NCI-H1436 treated with DMSO at 0.1 percent for 48 hours (cell line): ENCODE data around the gene NRF1.

Source experiments
- DNase-seq: peaks from one replicate; lab custom pipeline; 2025; lab: John Stamatoyannopoulos, UW

Gene NRF1

DNA sequence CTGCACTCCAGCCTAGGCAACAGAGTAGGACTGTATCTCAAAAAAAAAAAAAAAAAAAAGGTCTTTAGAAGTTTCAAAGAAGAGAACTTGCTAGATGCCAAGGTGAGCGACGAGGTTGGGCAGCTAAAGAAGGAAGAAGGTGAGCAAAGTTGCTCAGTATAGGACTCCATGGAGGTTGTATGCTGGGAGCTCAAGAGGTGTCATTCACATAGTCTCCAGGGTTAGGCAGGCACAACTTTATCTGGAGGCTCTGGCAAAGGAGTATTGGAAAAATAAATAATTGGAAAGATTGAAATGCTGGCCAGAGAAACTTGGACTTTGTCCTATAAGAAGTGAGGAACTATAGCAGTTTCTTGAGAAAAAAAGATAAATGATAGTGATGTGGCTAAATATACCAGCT lies 74.5 kb downstream of the NRF1 start:
- no peak for DNase-seq

DNA sequence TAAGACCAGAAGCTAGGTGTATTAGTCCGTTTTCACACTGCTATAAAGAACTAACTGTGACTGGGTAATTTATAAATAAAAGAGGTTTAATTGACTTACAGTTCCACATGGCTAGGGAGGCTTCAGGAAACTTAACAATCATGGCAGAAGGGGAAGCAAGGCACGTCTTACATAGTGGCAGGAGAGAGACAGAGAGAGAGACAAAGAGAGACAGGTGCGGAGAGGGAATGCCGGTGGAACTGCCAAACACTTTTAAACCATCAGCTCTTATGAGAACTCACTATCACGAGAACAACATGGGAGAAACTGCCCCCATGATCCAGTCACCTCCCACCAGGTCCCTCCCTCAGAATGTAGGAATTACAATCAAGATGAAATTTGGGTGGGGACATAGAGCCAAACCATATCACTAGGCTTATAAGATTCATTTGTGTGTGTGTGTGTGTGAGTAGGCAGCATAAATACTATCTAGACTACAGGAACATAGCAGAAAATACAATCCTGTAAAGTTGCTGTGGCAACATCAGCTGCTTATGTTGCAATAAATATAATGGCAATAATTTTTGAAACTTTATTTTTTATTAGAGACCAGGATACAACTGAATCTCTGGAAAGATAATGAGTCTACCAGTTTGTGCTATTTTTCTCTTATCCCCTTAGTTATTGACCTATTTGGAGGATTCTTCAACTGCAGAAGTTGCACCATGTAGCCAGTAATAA lies 77.1 kb downstream of the NRF1 start:
- no peak for DNase-seq

DNA sequence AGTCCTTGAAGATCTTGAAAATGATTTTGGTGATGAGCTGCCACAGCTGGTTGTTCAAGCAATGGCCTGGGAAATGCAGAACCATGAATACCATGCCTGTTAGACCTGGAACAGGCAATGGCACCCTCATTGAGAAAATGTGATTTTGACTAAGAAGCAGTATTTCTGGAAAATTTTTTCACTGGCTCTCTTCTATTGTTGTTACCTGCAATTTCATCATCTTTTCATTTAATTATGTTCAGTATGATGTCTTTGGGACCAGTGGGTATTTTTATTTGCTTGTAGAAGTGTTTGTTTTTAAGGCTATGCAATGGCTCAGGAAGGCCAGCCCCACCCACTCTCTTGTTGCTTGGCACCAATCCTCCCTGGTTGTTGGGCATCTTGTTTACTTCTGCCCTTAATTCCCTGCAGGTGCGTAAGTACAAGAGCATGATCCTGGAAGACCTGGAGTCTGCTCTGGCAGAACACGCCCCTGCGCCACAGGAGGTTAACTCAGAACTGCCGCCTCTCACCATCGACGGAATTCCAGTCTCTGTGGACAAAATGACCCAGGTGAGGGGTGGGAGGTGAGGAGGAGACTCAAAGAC lies 78.6 kb downstream of the NRF1 start:
- no peak for DNase-seq

DNA sequence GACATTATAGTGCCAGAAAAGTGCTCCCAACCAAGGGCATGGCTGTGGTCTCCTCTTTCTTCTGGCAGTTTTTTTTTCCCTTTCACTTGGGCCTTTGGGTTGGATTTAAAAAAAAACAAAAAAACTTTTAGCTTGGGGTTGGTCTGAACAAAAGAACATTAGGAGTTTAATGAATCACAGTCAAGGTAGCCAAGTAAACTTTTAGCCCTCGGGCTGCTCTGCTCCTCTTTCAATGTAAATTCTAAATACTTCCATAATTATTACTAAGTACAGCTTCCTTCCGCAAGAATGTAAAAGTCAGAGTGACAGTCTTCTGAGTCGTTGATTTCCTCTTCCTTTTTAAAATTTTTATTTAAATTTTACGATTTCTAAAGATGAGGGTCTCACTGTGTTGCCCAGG lies 79.2 kb downstream of the NRF1 start:
- DNase-seq: no peak

DNA sequence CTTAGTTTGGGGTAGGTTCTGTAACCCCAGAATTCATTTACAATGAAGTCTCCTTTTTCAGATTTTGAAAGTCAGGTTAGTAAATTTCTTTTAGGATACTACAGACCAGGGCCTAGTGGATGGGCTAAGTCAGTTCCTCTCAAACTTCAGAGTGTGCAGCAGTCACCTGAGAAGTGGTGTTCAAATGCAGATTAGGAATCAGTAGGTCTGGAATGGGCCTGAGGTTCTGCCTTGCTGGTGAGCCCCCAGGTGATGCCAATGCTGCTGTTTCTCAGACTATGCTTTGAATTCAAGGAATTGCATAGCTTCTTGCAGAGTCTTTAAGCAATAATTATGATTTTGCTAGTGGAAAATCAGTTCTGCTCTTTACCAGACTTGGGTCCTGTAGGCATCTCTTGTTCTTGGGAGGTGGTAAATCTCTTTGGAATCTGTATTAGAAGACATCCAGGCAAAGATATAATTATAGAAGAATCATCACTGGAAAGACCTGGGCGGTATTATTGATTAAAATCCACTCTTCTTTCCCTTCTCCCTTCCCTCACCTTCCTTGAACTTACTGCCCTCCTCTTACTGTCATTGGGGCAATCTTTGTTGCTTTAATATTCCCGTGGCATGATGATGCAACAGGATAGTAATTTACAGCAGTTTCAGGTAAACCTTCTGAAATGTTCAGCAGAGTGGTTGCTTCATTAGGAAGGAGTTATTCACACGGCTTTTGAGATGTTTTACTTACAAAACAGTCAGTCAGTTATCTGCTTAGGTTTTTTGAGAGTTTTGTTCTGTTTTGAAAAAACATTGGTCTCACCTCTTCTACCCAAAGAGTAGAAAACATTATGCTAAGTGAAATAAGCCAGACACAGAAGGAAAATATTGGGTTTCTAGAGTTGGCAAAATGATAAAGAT lies 87.2 kb downstream of the NRF1 start:
- no peak for DNase-seq

DNA sequence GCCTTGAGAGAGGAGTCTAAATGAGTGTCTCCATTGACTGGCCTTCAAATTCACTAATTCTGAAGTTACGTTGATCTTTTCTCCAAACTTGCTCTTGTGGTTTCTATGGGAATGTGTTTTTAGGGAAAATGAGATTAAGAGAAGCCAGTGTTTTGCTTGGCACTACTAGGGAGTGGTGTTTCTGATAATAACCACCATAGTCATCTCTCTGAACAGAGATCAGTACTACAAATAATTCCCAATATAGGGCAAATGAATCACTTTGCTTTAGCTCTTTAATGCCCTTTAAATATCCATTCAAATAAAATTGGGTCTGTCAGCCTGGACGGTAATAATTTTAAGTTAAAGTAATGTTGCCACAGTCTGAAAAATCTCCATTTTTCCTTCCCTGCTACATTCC lies 90.8 kb downstream of the NRF1 start:
- no peak for DNase-seq

DNA sequence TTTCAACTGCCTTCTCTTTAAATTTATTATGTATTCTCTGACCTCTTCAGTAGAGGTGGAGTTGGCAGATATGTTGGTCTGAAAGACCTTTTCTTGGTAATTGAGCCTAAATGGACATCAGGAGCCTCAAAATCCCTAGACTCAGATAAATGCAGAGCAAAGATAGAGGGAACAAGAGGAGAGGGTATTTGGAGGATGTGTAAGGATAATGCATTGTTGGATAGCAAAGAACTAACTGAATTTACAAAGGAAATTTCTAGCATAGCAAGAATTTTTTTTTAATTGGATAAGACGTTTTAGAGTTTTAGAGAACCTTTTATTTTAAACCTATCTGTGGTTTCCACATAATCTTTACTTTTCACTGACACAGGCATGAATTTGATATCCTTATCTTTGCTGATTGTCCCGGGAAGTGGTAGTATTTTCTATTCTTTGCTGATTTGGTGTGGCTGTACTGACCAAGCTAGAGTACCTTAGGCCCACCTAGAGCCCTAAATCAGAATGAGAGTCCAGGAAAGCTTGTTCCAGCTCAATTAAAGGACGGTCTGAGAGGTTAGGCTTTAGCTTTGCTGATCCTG lies 91.3 kb downstream of the NRF1 start:
- DNase-seq: no peak

DNA sequence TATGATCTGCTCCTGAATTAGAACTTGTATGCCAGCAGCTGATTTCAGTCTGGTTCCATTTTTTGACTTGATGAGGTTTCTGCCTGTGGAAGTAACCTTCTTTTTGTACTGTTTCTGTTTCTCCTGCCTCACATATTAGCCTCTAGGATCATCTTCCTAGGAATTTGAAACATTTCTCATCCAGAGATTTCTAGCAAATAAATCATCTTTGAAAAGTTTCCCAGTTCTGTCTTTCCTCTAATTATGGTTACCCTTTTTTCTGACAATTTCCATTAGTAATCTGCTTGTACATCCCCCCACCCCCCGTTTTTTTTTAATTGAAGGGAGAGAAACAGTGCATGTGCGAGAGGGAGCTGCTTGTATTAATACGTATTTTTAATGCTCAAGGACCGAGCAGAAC lies 92.2 kb downstream of the NRF1 start:
- no peak for DNase-seq

DNA sequence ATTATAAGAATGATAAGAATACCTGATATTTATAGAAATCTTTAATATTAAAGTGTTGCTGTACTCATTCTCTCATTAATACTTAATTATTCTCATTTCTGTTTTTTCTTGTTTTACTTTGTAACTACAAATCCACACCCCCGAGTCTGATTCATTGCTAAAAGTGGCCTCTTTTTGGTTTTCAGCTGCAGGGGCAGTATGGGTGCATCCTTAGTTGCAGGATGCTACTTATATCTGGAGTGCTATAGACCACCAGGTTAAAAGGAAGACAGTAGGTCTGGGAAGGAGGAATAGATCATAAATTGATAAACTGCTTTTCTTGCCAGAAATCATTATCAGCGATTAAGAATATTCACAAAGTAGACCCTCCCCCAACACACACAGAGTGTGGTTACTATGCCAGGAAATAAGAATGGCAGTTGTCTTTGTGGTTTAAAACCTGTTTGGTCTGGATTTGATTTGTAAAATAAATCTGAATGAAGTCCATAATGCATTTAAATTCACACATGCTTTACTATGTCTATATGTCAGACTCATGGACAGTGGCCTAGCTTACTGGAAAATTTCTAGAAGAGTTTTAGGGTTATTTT lies 96.5 kb downstream of the NRF1 start:
- no peak for DNase-seq

DNA sequence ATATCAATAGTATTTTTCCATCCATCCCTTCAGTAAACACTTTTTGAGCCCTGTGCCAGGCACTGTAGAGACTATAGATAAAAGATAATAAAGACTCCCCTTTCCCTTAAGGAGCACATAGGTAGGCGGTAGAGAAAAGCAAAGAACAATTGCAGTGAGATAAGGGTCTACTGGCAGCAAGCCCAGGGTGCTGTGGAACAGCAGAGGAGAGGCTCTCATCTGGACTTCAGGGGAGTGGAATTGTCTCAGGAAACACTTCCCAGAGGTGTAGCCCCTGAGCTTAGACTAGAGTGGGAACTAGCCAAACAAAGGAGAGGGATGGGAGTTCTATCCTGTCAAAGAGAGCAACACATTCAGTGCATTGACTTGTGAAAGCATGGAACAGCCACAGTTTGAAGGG lies 102.0 kb downstream of the NRF1 start:
- DNase-seq: no peak

DNA sequence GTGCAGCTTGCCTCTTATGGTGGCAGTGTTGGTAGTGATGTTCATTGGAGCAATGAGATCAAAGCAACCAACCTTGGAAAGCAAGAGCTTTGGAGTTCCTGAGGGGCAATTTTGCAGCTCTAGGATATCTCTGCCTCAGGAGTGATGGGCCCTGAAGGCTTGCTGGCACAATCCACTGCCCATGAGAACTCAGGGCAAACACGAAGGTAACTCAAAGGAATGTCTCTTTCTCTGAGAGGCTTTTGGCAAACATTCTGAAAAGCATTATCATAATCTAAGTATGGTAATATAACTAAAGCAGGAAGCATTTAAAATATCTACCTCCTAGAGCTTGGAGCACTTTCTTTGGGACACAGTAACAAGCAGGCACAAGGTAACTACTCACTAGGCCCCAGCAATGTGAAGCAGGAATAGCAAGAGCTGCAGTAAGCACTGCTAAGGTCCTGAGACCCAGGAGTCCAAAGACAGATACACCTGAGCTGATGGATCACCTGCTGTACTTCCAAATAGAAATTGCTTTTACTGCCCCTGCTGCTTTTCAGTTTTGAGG lies 103.1 kb downstream of the NRF1 start:
- no peak for DNase-seq

DNA sequence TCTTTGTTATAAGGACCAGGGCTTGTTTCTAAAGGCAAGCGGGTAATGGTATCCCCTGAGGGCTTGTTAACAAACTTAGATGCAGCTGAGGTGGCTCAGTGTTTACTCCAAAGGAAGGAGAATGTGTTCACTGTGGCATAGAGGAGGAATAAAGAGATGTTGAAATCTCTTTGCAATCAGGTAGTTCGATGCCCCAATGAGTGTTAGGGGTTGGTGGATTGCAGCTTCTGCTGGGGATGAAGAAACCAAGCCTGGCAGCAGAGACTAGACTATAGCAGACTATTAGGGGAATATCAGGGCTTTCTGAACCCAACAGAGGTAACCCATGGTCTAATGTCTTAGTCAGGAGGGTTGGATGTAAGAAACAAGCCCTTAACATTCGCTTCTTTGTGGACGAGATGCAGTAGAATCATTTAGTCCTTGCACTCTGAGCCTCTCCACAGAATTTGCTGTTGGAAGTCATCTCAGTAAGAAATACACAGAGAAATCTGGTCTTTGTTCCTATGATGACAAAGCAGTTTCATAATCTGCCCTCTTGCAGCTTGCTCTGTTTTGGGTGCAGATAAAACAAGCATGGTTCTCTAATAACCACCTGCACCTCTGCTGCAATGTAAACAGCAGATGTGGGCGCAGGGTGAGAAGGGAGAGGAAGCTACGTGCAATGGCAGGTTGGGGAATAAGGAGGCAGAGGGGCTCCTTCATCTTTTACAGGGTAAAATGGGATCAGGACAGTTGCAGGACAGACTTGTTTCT lies 108.6 kb downstream of the NRF1 start:
- DNase-seq: peak; percentile 8

DNA sequence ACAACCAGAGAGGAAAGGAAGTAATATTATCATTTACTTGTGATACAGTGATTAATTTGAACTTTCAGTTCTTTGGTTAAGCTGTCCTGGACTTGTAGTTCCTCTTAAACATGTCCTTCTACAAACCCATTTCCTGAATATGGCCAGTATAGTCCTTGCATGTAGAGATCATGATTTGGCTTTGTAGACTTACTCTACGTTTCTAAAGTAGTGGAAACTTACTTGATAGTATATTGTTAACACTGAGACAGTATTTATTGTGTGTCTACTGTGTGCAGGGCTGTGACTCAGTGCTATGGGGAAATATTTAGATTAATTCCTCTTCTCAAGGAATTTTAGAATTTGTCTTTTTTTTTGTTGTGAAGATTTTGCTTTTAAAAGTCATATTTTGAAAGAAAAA lies 109.5 kb downstream of the NRF1 start:
- no peak for DNase-seq

DNA sequence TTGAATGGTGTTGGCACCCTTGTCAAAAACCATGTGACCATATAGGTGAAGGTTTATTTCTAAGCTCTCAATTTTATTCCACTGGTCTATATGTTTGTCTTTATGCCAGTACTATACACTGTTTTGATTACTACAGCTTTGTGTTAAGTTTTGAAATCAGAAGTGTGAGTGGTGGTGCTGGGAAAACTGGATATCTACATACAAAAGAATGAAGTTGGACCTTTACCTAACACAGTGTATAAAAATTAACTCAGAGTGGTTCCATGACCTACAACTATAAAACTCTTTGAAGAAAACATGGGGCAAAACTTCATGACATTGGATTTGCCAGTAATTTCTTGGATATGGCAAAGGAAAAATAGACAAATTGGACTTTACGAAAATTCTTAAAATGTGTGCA lies 112.2 kb downstream of the NRF1 start:
- no peak for DNase-seq

DNA sequence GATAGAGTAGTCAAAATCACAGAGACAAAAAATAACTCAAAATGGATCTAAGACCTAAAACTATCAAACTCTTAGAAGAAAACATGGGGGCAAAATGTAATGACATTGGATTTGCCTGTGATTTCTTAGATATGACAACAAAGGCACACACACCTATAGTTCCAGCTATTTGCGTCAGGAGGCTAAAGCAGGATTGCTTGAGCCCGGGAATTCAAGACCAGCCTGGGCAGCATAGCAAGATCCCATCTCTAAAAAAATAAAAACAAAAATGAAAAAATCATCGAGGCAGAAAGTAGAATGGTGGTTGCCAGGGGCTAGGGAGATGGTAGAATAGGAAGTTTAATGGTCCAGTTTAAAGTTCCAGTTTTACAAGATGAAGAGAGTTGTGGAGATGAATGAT lies 113.3 kb downstream of the NRF1 start:
- no peak for DNase-seq

DNA sequence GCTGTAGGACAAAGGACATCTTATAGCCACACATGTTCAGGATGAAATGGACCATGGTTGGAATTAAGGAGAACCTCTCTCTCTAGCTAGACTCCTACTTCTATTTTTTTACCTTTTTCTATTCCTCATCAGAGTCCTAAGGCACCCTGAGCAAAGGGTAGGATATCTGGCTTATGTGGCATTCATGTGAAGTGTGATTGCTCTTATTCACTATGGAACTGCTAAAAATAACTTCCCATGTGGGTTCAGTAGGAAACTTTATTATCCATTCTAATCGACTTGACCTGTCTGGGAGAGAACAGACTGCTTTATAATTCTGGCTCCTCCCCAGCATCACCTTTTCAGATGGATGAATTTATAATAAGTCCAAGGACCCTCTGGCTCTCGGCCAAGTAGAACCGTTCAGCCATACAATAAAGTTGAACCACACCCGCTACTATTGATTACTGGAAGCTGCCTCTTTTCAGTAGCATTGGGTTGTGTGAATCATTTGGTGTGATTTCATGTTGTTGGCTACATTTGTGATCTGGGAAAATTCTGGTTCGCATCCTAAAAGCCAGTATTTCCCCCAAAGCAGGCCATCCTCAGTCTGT lies 117.5 kb downstream of the NRF1 start:
- DNase-seq: no peak

DNA sequence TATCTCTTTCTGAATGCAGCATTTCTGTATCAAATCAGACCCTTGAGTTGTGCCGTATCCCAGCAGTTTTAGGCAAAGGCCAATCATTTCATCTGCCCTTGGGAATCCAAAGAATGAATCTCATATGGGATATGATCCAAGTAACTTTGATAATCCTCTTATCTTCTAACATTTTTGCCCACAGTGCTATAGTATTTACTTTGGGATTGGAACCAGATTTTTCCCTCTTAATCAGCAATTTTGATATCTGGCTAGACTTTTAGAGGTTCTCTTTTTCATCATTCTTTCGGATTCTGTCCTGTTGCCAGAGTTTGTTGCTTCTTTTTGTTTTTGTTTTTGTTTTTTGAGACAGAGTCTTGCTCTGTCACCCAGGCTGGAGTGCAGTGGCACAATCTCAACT lies 118.0 kb downstream of the NRF1 start:
- DNase-seq: no peak

DNA sequence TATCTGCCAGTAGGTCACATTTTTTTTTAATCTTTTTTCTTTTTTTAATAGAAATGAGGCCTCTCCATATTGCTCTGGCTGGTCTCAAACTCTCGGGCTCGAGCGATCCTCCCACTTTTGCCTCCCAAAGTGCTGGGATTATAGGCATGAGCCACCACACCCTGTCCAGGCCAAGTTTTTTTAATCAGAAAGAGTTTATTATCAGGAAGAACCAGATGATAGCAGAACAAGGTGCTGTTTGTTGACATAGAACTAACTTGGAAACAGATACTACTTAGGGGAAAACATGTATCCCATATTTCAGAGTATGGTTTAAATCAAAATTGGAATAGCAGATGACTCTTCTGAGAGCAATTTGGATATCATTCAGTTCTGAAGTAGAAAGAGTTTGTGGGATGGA lies 118.6 kb downstream of the NRF1 start:
- DNase-seq: no peak

DNA sequence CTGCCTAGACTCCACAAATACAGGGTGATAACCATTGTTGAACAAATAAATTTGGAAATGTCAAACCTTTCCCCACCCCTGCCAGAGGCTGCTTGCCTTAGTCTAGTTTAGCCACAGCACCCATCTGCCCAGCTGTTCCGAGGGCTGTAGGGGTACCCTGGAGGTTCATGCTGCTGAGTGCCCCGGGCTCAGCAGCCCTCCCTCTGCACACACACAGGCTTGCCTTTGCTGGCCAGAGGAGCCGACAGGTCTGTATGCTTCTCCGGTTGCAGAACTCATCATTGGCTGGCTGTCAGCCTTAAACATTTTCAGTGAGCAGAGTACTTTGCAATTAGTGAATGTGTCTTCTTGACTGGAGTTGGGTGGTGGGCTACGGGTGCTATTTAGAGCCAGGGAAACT lies 122.9 kb downstream of the NRF1 start:
- DNase-seq: no peak

DNA sequence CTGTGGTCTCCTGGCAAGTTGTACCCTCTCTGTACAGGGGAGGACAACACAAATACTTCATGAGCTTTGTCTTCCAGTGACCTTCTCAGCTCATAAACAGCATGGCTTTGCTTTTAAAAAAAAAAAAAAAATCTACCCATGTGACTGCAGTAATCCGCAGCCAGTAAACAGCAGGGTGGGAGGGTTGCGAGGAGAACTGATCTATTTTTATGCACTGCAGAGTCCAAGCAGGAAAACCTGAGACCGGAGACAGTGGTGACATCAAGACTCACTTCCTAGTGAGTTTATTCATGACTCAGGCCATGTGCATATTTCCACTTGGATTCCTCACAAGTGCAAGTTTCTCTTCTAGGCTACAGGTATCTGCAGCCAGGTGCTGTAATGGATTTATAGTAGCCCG lies 127.9 kb downstream of the NRF1 start:
- DNase-seq: no peak
